Measurements from ENCODE around the gene CDH23.

DNA sequence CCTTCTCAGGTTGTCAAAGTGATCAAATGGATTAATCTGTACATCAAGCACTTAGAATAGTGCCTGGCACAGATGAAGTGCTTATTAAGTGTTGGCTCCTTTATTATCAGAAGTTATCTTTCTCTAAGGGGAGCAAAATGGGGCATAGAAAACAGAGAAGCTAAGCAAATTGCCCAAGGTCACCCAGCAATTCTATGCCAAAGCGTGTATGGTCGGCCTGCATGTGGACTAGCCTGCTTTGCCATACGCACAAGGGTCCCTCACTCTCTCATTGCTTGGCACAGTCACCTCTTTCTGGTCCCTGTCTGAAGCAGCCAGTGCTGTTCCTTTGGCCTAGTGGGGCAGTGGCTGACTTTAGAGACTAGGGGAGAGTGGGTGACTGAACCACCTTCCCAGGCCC, 45.3 kb downstream of the CDH23 start:
- TF ChIP-seq CBFB (IDR thresholded peaks at IDR 0.05; ENCODE audit: low read depth) (no peak), TCF12 (IDR thresholded peaks at IDR 0.05; ENCODE audit: low read depth, low read length) (no peak), FOXM1 (IDR thresholded peaks at IDR 0.05; ENCODE audit: low read depth, low read length) (no peak), POLR2A (IDR thresholded peaks at IDR 0.05; ENCODE audit: low read depth, low read length) (no peak), CREM (IDR thresholded peaks at IDR 0.05; ENCODE audit: low read depth) (no peak), FOXK2 (IDR thresholded peaks at IDR 0.05) (no peak), SP1 (IDR thresholded peaks at IDR 0.05; ENCODE audit: low read depth, low read length) (no peak), NFYB (IDR thresholded peaks at IDR 0.05; ENCODE audit: insufficient read depth, low read depth, low read length) (no peak)
- TF ChIP-seq, protein P1, sequence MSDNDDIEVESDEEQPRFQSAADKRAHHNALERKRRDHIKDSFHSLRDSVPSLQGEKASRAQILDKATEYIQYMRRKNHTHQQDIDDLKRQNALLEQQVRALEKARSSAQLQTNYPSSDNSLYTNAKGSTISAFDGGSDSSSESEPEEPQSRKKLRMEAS (IDR thresholded peaks at IDR 0.05; ENCODE audit: low read depth, low read length) = no peak

Measured in GM12878 (cell line).